Breast epithelium (tissue), 3 donors: ENCODE measurements around the gene MRGPRD.

Experiments
- POLR2AphosphoS5 ChIP-seq, 3 donors: sonication (generic); formaldehyde crosslinking; IDR thresholded peaks; one replicate each; pipeline ENCODE4 v1.6.1; 2017; ENCODE audit warnings: antibody characterized with exemption in 3 of 3
- TF ChIP-seq, protein P1 (sequence below), 3 donors: fragments of 450-650 bp; IDR thresholded peaks; one replicate each; pipeline ENCODE4 v1.5.1; 2016 to 2017; ENCODE audit warnings: antibody characterized with exemption in 3 of 3, mild to moderate bottlenecking in 3 of 3, moderate library complexity in 3 of 3

DNA sequence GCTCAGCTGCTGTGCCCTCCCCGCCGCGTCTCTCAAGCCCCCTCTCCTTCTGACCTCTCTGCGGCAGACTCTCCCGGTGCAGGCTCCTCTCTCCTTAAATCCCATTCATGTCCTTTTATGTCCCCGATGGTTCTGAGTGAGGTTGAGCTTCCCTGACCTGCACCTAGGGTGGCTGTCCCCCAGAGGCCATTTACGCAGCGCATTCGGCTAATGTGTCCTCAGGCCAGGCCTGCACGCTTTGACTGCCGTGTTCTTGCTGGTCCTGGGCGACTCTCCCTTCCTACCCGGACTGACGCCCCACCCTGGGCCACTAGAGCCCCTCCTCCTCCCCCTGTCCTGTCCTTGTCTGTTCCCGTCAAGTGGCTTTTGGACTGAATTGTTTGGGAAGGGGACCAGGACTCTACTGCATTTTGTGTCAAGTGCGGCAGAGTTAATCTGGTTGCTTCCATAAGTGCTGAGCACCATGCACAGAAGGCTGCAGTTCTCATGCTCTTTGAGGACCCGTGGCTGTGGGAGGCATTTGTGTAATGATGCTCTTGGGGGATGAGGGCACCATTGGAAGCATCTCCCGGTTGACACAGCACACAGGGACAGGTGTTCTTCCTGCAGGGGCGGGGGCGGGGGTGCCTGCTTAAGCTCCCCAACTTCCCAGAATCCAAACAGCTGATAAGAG is 40.0 kb downstream of the MRGPRD start:
- TF ChIP-seq, protein P1, sequence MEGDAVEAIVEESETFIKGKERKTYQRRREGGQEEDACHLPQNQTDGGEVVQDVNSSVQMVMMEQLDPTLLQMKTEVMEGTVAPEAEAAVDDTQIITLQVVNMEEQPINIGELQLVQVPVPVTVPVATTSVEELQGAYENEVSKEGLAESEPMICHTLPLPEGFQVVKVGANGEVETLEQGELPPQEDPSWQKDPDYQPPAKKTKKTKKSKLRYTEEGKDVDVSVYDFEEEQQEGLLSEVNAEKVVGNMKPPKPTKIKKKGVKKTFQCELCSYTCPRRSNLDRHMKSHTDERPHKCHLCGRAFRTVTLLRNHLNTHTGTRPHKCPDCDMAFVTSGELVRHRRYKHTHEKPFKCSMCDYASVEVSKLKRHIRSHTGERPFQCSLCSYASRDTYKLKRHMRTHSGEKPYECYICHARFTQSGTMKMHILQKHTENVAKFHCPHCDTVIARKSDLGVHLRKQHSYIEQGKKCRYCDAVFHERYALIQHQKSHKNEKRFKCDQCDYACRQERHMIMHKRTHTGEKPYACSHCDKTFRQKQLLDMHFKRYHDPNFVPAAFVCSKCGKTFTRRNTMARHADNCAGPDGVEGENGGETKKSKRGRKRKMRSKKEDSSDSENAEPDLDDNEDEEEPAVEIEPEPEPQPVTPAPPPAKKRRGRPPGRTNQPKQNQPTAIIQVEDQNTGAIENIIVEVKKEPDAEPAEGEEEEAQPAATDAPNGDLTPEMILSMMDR (IDR thresholded peaks at IDR 0.05): no peak
- no peak for TF ChIP-seq POLR2AphosphoS5 (IDR thresholded peaks at IDR 0.05)
